Ectodermal cell (in vitro differentiated cells): Measurements from ENCODE around the gene FARP1.

ENCODE experiments used
- H3K27ac ChIP-seq: 2 replicates; pipeline ENCODE4 v1.7.0; 2013; ENCODE audit warnings: mild to moderate bottlenecking, low read depth, low read length; ENCODE audit not compliant: insufficient read depth, poor library complexity, severe bottlenecking
- H3K27me3 ChIP-seq: 2 replicates; pipeline ENCODE4 v1.7.0; 2013; ENCODE audit warnings: mild to moderate bottlenecking, low read length; ENCODE audit not compliant: insufficient read depth, control insufficient read depth, poor library complexity, severe bottlenecking
- H3K36me3 ChIP-seq: one replicate; pipeline ENCODE4 v1.7.0; 2013; ENCODE audit warnings: low read length; ENCODE audit not compliant: control insufficient read depth, insufficient read depth
- H3K4me1 ChIP-seq: one replicate; pipeline ENCODE4 v1.7.0; 2013; ENCODE audit warnings: low read length; ENCODE audit not compliant: control insufficient read depth, insufficient read depth
- H3K4me3 ChIP-seq: 2 replicates; pipeline ENCODE4 v1.7.0; 2013; ENCODE audit warnings: low read depth, low read length, control low read depth; ENCODE audit not compliant: insufficient read depth
- H3K9me3 ChIP-seq: 2 replicates; pipeline ENCODE4 v1.7.0; 2013; ENCODE audit warnings: mild to moderate bottlenecking, low read length, moderate library complexity; ENCODE audit not compliant: control insufficient read depth
- WGBS, 2 experiments: methylation state at CpG; one replicate each; pipeline ENCODE4 v1.1.7; 2013; ENCODE audit warnings: missing lambda C conversion rate in 2 of 2; 5-methylcytosine and 5-hydroxymethylcytosine counted together

Gene FARP1

DNA sequence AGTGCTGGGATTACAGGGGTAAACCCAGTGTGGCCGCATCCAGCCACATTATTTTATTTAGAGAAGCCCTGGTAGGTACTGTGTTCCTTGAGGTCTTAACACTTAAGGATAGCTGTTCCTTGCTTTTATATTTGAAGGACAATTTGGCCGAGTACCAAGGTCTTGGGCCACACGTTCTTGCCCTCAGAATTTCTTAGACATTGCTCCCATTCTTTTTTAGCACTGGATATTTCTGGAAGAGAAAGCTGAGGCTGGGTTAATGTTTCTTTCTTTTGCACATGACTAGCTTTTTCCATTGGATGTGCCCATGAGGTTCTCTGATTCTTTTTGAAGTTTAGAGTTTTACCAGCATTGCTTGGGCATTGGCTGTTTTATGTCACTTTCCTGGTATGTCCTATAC lies 39.7 kb downstream of the FARP1 start:
- Histone ChIP-seq H3K4me3 (no peak overlapping the region), H3K27ac (no peak overlapping the region), H3K4me1 (no peaks in the 10 kb centered on the region), H3K9me3 (no peaks in the 10 kb centered on the region), H3K27me3 (no peaks in the 10 kb centered on the region), H3K36me3 (no peaks in the 10 kb centered on the region)
- whole genome bisulfite sequencing, 2 experiments = 86 to 92% methylated on average over 3 of the region's 3 CpGs

DNA sequence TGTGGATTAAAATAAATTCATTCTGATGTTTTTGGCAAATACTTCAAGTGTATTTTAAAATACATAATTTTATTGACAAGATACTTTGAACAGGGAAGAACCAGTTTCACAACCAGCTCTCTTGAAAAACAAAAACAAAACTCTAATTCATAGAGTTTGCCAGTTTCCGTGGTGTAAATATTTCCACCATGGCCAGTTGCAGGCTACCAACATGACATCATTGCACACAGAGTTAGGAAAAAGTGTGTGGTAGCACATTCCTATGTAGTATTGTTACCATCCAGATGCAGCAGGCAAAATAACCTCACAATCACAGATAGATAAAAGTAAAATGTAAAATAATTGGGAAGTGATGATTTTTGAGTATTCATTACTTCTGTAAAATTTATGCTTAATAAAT lies 41.9 kb downstream of the FARP1 start:
- Histone ChIP-seq H3K4me3 (no peak overlapping the region), H3K36me3 (no peaks in the 10 kb centered on the region), H3K27ac (no peak overlapping the region), H3K27me3 (no peaks in the 10 kb centered on the region), H3K4me1 (no peaks in the 10 kb centered on the region), H3K9me3 (no peaks in the 10 kb centered on the region)
- 100% methylated on average over 1 of the region's 1 CpG; no CpG with 5 or more reads in 1 of the 2 experiments for WGBS, 2 experiments

DNA sequence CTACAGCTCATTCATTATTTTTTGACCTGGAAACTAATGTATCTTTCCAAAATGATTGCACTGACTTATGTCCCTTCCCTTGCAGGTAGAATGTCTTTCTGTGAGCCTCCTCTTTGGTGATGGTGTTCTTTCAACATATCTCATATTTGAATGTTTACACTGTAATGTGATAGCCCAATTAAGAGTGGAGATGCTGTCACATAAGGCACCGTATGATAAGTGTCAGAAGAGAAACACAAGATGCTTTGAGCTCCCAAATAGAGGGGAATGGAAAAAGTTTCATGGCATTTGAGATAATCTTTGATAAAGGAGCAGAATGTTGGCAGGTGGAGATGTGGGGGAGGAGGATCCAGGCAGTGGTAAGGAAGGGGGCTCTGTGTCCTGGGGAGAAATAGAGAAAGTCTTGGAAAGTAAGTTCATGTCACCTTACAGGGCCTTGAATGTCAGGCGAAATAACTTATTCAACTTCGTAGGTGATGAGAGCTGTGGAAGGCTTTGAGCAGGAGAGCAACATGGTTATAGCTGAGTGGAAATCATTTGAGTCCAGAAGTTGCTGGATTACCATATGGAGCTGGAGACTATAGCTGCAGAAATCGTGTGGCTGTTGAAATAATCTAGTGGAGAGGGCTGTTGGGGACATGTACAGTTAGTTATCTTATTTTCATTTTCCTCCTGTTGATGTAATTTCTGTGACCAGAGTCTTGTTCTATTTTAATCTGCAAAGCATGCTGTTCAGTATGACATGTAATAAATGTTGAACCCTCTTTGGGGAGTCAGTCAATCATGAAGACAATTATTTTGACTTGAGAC lies 44.5 kb downstream of the FARP1 start:
- WGBS, 2 experiments = 85 to 88% methylated on average over 4 of the region's 4 CpGs
- H3K4me3 ChIP-seq = no peak overlapping the region

DNA sequence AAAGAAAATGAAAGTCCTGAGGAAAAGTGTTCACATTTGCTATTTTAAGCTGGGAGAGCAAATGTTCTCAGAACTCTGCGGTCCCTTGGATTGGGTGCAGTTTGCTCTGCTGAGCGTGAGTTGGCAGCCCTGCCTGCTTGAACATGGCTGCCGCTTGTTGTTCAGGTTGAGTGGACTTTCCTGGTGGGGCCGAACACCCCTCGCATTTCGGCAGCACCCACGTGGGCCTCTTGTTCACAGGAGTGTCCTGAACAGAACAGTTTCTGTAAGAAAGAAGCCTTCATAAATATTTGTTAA lies 45.0 kb downstream of the FARP1 start:
- Histone ChIP-seq H3K27me3 (no peaks in the 10 kb centered on the region), H3K4me3 (no peak overlapping the region), H3K36me3 (no peaks in the 10 kb centered on the region), H3K27ac (peak overlapping the region; percentile 29), H3K4me1 (no peaks in the 10 kb centered on the region), H3K9me3 (no peaks in the 10 kb centered on the region)
- 94% methylated on average over 7 of the region's 7 CpGs for WGBS, 2 experiments

More for the DNA sequence above, 44.5 kb downstream of the FARP1 start:
- Histone ChIP-seq H3K27me3 (no peaks in the 10 kb centered on the region), H3K4me1 (no peaks in the 10 kb centered on the region), H3K36me3 (no peaks in the 10 kb centered on the region), H3K27ac (peak overlapping the region; percentile 29), H3K9me3 (no peaks in the 10 kb centered on the region)

DNA sequence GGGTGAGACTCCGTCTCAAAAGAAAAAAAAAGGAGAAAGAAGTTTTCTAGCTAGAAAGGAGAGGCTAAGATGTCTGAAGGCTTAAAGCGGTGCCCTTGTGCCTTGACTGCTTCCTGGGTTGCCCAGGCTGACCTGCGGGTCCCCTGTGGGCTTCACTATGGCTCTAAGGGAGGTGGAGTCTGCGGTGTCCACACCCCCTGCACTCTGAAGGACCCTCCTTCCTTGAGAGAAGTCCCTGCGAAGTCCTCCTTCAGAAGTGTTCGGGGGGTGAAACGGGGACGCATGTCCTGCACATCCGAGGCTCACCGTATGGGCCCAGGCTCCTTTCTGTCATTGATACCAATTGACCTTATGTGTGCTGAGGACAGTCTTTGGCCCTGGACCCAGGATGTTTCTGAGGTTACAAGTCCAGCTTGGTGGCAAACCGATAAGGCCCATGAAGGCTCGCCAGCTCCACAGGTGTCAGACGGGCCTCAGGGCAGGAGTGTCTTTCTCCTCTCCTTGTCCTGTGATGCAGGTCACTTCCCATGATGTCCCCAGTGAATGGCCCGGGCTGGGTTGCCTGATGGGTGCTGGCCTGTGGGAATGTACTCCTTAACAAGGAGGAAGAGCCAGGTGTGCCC lies 45.8 kb downstream of the FARP1 start:
- WGBS, 2 experiments = 91 to 94% methylated on average over 14 of the region's 14 CpGs
- H3K27me3 ChIP-seq = no peaks in the 10 kb centered on the region
- H3K4me3 ChIP-seq = no peak overlapping the region
- H3K36me3 ChIP-seq = no peaks in the 10 kb centered on the region
- H3K27ac ChIP-seq = no peak overlapping the region
- no peaks in the 10 kb centered on the region for H3K9me3 ChIP-seq
- H3K4me1 ChIP-seq = no peaks in the 10 kb centered on the region

DNA sequence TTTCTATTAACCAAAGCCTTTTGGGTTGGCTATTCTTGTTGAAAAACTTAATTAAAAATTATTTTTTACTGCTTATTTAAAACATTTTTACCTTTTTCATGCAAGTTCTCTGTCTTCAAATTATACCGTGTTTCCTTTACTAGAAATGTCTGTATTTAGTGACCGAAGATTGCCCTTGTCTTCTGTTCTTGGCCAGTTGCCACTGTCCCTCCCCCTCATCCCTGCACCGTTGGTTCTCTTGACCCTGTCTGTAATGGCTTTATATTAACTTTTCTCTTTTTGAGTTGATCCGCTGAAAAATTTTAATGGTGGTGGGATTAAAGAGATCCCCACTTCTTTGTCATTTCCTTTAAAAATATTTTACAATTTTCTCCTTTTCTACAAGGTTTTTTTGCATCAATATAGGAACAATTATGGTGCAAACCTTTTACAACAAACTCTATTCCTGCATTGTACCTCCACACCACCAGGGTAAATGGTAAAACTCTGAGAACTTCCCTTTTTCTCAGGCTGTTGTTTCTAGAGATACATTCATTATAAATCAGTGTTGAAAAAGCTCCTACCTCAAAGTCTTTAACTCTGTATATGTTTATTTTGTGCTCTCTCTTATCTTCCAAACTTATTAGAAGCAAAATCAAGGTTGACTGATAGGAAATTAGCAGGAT lies 47.1 kb downstream of the FARP1 start:
- Histone ChIP-seq H3K27me3 (no peaks in the 10 kb centered on the region), H3K9me3 (no peaks in the 10 kb centered on the region), H3K27ac (no peak overlapping the region), H3K4me1 (no peaks in the 10 kb centered on the region), H3K36me3 (no peaks in the 10 kb centered on the region), H3K4me3 (no peak overlapping the region)
- 88 to 91% methylated on average over 2 to 4 of the region's 4 CpGs for WGBS, 2 experiments

DNA sequence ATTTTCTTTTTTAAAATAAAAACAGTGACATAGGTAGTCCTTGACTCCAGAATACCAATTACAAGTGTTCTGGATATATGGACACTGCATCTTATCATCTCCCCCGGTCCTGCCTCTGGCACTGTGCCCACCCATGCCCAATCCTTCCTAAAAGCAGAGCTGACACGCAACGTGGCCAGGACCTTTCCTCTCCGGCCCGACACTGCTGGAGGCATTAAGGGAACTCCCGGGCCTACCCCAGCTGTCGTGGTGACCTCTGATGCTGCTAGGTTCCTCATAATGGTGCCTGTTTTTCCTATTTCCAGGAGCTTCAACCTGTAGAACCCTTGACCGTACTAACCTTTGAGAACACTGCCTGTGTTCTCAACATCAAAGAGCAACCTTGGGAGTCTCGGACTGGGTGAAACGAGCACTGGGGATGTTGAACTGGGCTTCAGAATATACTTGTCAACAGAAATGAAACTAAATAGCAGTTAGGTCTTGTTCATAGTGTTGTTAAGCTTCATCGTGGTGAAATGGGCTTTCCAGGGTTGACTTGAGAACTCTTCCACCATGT lies 48.1 kb downstream of the FARP1 start:
- Histone ChIP-seq H3K4me3 (no peak overlapping the region), H3K36me3 (no peaks in the 10 kb centered on the region), H3K27ac (no peak overlapping the region), H3K27me3 (no peaks in the 10 kb centered on the region), H3K4me1 (no peaks in the 10 kb centered on the region), H3K9me3 (no peaks in the 10 kb centered on the region)
- 95% methylated on average over 11 of the region's 11 CpGs for WGBS, 2 experiments

DNA sequence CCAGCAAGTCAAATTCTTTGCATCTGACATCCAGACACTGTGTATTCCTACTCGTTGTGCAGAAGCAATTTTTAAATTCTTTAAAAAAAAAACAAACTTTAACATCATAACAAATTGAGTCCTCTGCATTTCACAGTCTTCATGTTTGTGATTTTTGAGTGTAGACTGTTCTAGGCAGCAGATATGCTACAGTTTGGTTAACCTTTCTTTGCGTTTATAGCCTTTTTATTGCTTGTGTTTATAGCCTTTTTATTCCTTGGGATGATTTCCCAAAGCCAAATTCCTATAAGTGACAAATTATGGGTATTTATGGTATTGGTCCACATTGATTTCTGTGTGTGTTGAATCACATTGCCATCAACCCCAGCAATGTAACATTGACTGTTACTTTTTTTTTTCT lies 49.1 kb downstream of the FARP1 start:
- 77 to 78% methylated on average over 2 of the region's 2 CpGs for WGBS, 2 experiments
- no peaks in the 10 kb centered on the region for H3K36me3 ChIP-seq

DNA sequence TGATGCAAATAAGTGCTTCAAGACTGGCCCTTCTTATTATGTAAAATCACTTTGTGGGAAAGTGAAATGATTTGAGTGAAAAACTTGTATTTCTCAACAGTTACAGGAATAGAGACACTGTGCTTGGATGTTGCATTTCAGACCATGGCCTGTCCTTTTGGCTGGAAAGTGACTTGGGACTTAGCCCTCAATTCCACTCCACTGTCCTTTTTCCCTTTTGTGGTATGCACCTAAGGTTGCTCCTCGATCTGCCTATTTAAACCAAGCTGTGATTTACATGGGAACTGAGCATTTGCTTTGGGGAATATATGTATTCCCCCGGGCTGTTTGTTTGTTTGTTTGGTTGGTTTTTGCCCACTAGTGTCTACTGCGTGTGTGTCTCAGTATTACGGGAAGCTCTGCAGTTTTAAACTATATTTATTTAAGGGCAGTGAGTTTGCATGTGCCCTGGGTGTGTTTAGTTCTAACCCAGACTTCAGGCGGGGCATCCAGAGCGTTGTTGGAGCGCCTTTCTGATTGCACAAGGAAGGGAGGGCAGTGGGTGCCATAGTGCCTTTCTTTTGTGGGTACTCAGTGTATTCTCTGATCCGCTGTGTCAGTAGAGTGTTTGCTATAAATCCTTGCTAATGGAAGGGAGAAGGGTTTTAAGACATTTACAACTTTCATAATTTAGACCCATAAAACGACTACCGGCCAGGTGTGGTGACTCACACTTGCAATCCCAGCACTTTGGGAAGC lies 52.3 kb downstream of the FARP1 start:
- Histone ChIP-seq H3K27me3 (no peaks in the 10 kb centered on the region), H3K36me3 (no peaks in the 10 kb centered on the region), H3K4me1 (no peaks in the 10 kb centered on the region), H3K4me3 (no peak overlapping the region), H3K27ac (no peak overlapping the region), H3K9me3 (no peaks in the 10 kb centered on the region)
- WGBS, 2 experiments = 85 to 86% methylated on average over 10 of the region's 10 CpGs

More for the DNA sequence above, 49.1 kb downstream of the FARP1 start:
- H3K27me3 ChIP-seq = no peaks in the 10 kb centered on the region
- H3K9me3 ChIP-seq = no peaks in the 10 kb centered on the region
- no peak overlapping the region for H3K4me3 ChIP-seq
- no peaks in the 10 kb centered on the region for H3K4me1 ChIP-seq
- H3K27ac ChIP-seq = no peak overlapping the region

DNA sequence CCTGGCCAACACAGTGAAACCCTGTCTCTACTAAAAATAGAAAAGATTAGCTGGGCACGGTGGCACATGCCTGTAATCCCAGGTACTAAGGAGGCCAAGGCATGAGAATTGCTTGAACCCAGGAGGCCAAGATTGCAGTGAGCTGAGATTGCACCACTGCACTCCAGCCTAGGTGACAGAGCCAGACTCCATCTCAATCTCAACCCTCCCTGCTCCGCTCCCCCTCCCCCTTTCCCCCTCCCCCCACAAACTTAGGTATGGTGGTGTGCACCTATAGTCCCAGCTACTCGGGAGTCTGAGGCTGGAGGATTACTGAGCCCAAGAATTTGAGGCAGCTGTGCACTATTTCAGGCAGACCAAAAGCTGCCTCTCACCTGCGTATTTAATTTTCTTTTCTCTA lies 55.8 kb downstream of the FARP1 start:
- Histone ChIP-seq H3K4me1 (peaks cover 6% of the 10 kb centered on the region), H3K4me3 (no peak overlapping the region), H3K36me3 (no peaks in the 10 kb centered on the region), H3K27ac (no peak overlapping the region), H3K27me3 (no peaks in the 10 kb centered on the region), H3K9me3 (no peaks in the 10 kb centered on the region)
- 78 to 90% methylated on average over 3 of the region's 4 CpGs for WGBS, 2 experiments
